WTC11 (cell line): Measurements from ENCODE around the gene USP37.

Source experiments
- CTCF ChIP-seq: fragments of 200-600 bp; IDR thresholded peaks from 2 replicates; pipeline ENCODE4 v1.8.0; 2022; ENCODE audit warnings: antibody characterized with exemption
- GABPB1 ChIP-seq: sonication (generic); formaldehyde crosslinking; IDR thresholded peaks from 2 replicates; pipeline ENCODE4 v1.8.1; 2023; ENCODE audit warnings: mild to moderate bottlenecking, missing genetic modification reagents
- JUN ChIP-seq: sonication (generic); formaldehyde crosslinking; IDR thresholded peaks from 2 replicates; pipeline ENCODE4 v1.8.0; 2023; ENCODE audit warnings: mild to moderate bottlenecking, missing genetic modification reagents
- ZNF263 ChIP-seq: sonication (generic); formaldehyde crosslinking; IDR thresholded peaks from 2 replicates; pipeline ENCODE4 v1.8.1; 2022; ENCODE audit warnings: low read depth, mild to moderate bottlenecking, moderate library complexity, missing genetic modification reagents
- TF ChIP-seq, protein P1 (sequence below): sonication (generic); formaldehyde crosslinking; IDR thresholded peaks from 2 replicates; pipeline ENCODE4 v1.8.0; 2022; ENCODE audit warnings: mild to moderate bottlenecking, missing genetic modification reagents
- TF ChIP-seq, protein P2 (sequence below): sonication (generic); formaldehyde crosslinking; conservative IDR thresholded peaks from 2 replicates; pipeline ENCODE4 v1.8.1; 2023; ENCODE audit warnings: mild to moderate bottlenecking, low read depth, missing genetic modification reagents, moderate library complexity

GRCh38 chr2:218444692-218445357, 123.3 kb downstream of the USP37 start:
- TF ChIP-seq, protein P1, sequence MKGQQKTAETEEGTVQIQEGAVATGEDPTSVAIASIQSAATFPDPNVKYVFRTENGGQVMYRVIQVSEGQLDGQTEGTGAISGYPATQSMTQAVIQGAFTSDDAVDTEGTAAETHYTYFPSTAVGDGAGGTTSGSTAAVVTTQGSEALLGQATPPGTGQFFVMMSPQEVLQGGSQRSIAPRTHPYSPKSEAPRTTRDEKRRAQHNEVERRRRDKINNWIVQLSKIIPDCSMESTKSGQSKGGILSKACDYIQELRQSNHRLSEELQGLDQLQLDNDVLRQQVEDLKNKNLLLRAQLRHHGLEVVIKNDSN (CRISPR knock-in tag): no peak
- TF ChIP-seq GABPB1 (CRISPR knock-in tag): peak; percentile 77
- no peak for TF ChIP-seq CTCF
- no peak for TF ChIP-seq JUN (CRISPR knock-in tag)
- TF ChIP-seq, protein P2, sequence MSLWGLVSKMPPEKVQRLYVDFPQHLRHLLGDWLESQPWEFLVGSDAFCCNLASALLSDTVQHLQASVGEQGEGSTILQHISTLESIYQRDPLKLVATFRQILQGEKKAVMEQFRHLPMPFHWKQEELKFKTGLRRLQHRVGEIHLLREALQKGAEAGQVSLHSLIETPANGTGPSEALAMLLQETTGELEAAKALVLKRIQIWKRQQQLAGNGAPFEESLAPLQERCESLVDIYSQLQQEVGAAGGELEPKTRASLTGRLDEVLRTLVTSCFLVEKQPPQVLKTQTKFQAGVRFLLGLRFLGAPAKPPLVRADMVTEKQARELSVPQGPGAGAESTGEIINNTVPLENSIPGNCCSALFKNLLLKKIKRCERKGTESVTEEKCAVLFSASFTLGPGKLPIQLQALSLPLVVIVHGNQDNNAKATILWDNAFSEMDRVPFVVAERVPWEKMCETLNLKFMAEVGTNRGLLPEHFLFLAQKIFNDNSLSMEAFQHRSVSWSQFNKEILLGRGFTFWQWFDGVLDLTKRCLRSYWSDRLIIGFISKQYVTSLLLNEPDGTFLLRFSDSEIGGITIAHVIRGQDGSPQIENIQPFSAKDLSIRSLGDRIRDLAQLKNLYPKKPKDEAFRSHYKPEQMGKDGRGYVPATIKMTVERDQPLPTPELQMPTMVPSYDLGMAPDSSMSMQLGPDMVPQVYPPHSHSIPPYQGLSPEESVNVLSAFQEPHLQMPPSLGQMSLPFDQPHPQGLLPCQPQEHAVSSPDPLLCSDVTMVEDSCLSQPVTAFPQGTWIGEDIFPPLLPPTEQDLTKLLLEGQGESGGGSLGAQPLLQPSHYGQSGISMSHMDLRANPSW (CRISPR knock-in tag): no peak
- TF ChIP-seq ZNF263 (CRISPR knock-in tag): no peak
